Measurements from ENCODE around the gene THAP12. TPM values are rescaled to one million over a fixed set of nuclear protein-coding genes. Genes with fewer than 3 reads are reported as not detected.

THAP12 gene
- total and polyA plus RNA-seq, 2 donors (not counting 3 experiments of a cell fraction or from before 2014, with no cell fraction given): 12.2 to 36.7 TPM

- DNase-seq (ENCODE audit: low read depth, low spot score) (no peak), FAIRE-seq (no peak)
- Histone ChIP-seq H2AFZ (ENCODE audit: low read depth, low read length) (no peak overlapping the region), H3K9me1 (replicated peaks; ENCODE audit: control insufficient read depth, extremely low read depth, insufficient read depth, low read length) (no peaks in the 10 kb centered on the region), H3K4me2 (ENCODE audit: insufficient read depth, low read length) (no peak overlapping the region), H3K4me1 (ENCODE audit: control insufficient read depth, extremely low read depth, insufficient read depth, low read length) (no peaks in the 10 kb centered on the region), H3K27me3 (ENCODE audit: control insufficient read depth in 2 of 2, insufficient read depth in 2 of 2, low read length in 2 of 2) (no peaks in the 10 kb centered on the region), H3K79me2 (ENCODE audit: control insufficient read depth, insufficient read depth, low read length) (peaks cover 23% of the 10 kb centered on the region), H3K9ac (replicated peaks; ENCODE audit: extremely low read depth, insufficient read depth, low read length) (no peak overlapping the region), H3K36me3 (ENCODE audit: control insufficient read depth in 2 of 2, extremely low read depth in 1 of 2, insufficient read depth in 2 of 2, low read length in 2 of 2) (no peaks in the 10 kb centered on the region), H4K20me1 (replicated peaks; ENCODE audit: control insufficient read depth, extremely low read depth, insufficient read depth, low read length) (peaks cover 2% of the 10 kb centered on the region), H3K4me3 (replicated peaks in 1 of 3; ENCODE audit: insufficient read depth in 1 of 3, low read depth in 1 of 3, low read length in 3 of 3) (no peak overlapping the region), H3K9me3 (replicated peaks; ENCODE audit: control insufficient read depth, insufficient read depth, low read length) (no peaks in the 10 kb centered on the region), H3K27ac (ENCODE audit: insufficient read depth, low read depth, low read length) (no peak overlapping the region)
- no peak for TF ChIP-seq JUN (IDR thresholded peaks at IDR 0.05; ENCODE audit: borderline replicate concordance, insufficient read depth, insufficient read length, low read depth)
- no peak for TF ChIP-seq EZH2 (IDR thresholded peaks at IDR 0.05; ENCODE audit: borderline replicate concordance, low read depth, low read length, severe bottlenecking)
- TF ChIP-seq GATA2 (IDR thresholded peaks at IDR 0.05; ENCODE audit: insufficient read depth, insufficient read length, low read depth, low read length): no peak
- no peak for TF ChIP-seq CTCF (IDR thresholded peaks at IDR 0.05; ENCODE audit: extremely low read depth in 1 of 2, insufficient read depth in 1 of 2, low read depth in 1 of 2, low read length in 2 of 2)
- TF ChIP-seq POLR2AphosphoS5 (IDR thresholded peaks at IDR 0.05; ENCODE audit: insufficient read depth, low read depth, low read length): no peak
- TF ChIP-seq MYC (IDR thresholded peaks at IDR 0.05; ENCODE audit: low read depth, low read length): no peak
- no peak for TF ChIP-seq FOS (IDR thresholded peaks at IDR 0.05; ENCODE audit: borderline replicate concordance, insufficient read depth, low read length)
- TF ChIP-seq, protein P1, sequence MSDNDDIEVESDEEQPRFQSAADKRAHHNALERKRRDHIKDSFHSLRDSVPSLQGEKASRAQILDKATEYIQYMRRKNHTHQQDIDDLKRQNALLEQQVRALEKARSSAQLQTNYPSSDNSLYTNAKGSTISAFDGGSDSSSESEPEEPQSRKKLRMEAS (IDR thresholded peaks at IDR 0.05; ENCODE audit: insufficient read depth, insufficient read length): no peak
- TF ChIP-seq POLR2A (IDR thresholded peaks at IDR 0.05; ENCODE audit: low read depth, low read length): no peak
- intact Hi-C loops (cut with micrococcal nuclease) (no loop called here), dilution Hi-C loops (cut with MboI; ENCODE audit: extremely low pct_ligation_motif_present, low sequenced_read_pairs) (no loop called here)
- no TSS peak for BruUV-seq (replicated peaks)
- ChIA-PET POLR2A (no interaction called here), CTCF (interaction anchor here (0.7 kb wide), 1 partner anchor 210 kb away, joined by 3 read pairs; no protein-coding TSS in a partner anchor)
These were observed 19.2 kb downstream of the THAP12 start for GRCh38 chr11:76361776-76362175.

Data from endothelial cell of umbilical vein (primary cell).